ENCODE results near the gene GPR135.

DNA sequence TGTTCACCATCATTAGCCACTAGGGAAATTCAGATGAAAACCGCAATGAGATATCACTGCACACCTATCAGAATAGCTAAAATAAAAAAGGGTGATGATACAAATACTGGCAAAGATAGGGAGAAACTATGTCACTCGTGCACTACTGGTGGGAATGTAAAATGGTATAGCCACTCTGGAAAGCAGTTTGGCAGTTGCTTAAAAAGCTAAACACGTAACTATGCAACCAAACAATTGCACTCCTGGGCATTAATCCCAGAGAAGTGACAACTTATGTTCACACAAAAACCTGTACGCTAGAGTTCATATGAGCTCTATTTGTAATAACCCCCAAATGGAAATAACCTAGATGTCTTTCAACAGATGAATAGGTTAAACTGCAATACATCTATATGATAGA lies 35.4 kb downstream of the GPR135 start:
- TF ChIP-seq, protein P1, sequence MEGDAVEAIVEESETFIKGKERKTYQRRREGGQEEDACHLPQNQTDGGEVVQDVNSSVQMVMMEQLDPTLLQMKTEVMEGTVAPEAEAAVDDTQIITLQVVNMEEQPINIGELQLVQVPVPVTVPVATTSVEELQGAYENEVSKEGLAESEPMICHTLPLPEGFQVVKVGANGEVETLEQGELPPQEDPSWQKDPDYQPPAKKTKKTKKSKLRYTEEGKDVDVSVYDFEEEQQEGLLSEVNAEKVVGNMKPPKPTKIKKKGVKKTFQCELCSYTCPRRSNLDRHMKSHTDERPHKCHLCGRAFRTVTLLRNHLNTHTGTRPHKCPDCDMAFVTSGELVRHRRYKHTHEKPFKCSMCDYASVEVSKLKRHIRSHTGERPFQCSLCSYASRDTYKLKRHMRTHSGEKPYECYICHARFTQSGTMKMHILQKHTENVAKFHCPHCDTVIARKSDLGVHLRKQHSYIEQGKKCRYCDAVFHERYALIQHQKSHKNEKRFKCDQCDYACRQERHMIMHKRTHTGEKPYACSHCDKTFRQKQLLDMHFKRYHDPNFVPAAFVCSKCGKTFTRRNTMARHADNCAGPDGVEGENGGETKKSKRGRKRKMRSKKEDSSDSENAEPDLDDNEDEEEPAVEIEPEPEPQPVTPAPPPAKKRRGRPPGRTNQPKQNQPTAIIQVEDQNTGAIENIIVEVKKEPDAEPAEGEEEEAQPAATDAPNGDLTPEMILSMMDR (IDR thresholded peaks at IDR 0.05 in 4 of 5, conservative IDR thresholded peaks at IDR 0.05 in 1 of 5), result no peak
- no peak for TF ChIP-seq POLR2A (IDR thresholded peaks at IDR 0.05)

All from gastrocnemius medialis (tissue), 4 donors.